Gastrocnemius medialis (tissue), 4 donors: ENCODE data around the gene C10orf53.

ENCODE experiments used
- CTCF ChIP-seq, 5 experiments: fragments of 450-650 bp in 3 of 5; fragments of 200-600 bp in 2 of 5; sonication (generic) in 2 of 5; IDR thresholded peaks in 4 of 5; conservative IDR thresholded peaks in 1 of 5; 1 replicate in 4 of 5; 2 replicates in 1 of 5; pipeline ENCODE4 v1.5.1; 2016 to 2019; ENCODE audit warnings: antibody characterized with exemption in 5 of 5, mild to moderate bottlenecking in 3 of 5, moderate library complexity in 3 of 5
- POLR2A ChIP-seq, 2 donors: fragments of 450-650 bp; IDR thresholded peaks; one replicate each; pipeline ENCODE4 v1.6.1; 2017; ENCODE audit warnings: antibody characterized with exemption in 2 of 2, mild to moderate bottlenecking in 2 of 2, moderate library complexity in 2 of 2

DNA sequence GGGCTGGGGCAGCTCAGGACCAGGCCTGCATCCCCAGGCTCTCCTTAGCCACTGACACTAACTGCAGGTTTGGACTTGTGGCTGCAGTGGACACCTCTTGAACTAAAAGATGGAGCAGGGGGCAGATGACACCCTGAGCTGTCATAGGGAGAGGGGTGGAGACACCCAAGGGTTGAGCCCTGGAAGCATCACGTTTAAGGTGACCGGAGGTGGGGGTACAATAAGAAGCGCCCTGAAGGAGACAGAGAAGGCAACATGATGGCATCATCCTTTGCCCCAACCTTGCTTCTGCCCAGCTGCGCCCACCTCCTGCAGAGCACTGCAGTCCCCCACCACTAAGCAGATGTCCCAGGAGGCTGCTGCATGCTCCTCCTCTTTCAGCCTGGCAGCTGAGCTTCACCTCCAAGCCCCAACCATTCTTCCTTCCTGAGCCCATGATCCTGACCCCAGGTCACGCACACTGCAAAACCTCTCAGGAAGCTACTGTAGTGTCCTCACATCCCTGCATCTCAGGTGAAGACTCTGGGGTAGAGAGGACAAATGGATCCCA, 57.2 kb downstream of the C10orf53 start:
- TF ChIP-seq CTCF (IDR thresholded peaks at IDR 0.05 in 4 of 5, conservative IDR thresholded peaks at IDR 0.05 in 1 of 5) = no peak
- no peak for TF ChIP-seq POLR2A (IDR thresholded peaks at IDR 0.05)
